ENCODE data around the gene HDAC3.
A peak's percentile ranks its signal among the peaks of the same experiment; 100 is the strongest.

The HDAC3 gene

GRCh38 chr5:141657937-141658545 is 21.4 kb upstream of the HDAC3 start:
- no peak for DNase-seq

DNA sequence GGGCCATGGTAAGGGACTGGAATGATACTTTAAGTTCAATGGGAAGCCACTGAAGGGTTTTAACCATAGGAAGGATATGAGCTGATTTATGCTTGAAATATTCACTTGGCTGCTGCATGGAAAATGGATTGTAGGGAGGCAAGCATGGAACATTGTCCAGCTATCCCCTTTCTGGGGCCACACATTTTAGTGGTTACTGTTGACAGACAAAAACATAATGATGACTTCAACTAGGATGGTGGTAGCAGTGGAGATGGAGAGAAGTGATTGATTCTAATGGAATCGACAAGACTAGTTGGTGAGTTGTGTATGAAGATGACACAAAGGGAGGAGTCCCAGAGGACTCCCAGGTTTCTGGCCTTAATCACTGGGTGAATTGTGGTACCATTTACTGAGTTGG is 20.8 kb upstream of the HDAC3 start:
- no peak for DNase-seq

- no peak for DNase-seq
Observed at GRCh38 chr5:141656396-141656795, 19.7 kb upstream of the HDAC3 start.

- no peak for DNase-seq
Observed at GRCh38 chr5:141655020-141655419, 18.4 kb upstream of the HDAC3 start.

DNA sequence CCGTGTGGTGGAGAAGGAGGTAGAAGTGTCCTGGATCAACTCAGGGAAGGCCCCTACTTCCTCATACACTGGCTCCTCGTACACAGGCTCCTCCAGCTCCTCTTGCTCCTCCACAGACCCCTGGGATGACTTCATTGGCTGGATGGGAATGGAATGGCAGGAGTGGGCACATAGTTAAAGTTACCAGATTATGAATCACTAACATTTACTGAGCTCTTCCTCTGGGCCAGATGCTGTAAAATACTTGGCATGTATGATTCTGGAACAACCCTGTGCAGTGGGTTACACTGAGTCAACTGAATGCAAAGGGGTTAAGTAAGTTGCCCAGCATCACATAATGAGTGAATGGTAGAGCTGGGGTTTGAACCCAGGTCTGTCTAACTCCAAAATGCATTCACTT is 17.6 kb upstream of the HDAC3 start:
- DNase-seq = no peak

- DNase-seq = no peak
Observed at GRCh38 chr5:141651728-141652105, 15.1 kb upstream of the HDAC3 start.

- DNase-seq = peak; percentile 56
Observed at GRCh38 chr5:141650851-141651727, 14.4 kb upstream of the HDAC3 start, which contains the start of gene FCHSD1. FCHSD1 (minus strand) TSS chr5:141651418; CDS start chr5:141651368, 50 bp downstream.

- DNase-seq = no peak
Observed at GRCh38 chr5:141649972-141650371, 13.3 kb upstream of the HDAC3 start.

- no peak for DNase-seq
Observed at GRCh38 chr5:141649056-141649688, 12.5 kb upstream of the HDAC3 start.

DNA sequence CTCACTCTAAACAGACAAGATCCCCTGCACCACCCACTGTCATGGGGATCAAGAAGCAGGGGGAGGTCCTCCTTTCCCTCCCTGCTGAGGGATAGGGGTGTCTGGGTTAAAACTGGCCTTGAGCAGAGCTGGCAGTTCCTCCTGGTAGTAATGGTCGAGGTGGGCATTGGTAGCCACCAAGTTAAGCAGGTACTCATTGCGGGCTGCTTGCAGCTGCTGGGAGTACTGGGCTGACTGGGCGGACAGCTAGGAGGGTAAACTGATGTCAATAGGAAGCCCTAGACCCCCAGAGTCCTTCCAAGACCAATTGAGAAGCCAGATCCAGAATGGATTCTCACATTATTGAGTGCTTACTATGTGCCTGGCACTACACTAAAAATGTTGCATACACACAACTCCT is 11.2 kb upstream of the HDAC3 start:
- no peak for DNase-seq

GRCh38 chr5:141647242-141647641 is 10.6 kb upstream of the HDAC3 start:
- DNase-seq = no peak

DNA sequence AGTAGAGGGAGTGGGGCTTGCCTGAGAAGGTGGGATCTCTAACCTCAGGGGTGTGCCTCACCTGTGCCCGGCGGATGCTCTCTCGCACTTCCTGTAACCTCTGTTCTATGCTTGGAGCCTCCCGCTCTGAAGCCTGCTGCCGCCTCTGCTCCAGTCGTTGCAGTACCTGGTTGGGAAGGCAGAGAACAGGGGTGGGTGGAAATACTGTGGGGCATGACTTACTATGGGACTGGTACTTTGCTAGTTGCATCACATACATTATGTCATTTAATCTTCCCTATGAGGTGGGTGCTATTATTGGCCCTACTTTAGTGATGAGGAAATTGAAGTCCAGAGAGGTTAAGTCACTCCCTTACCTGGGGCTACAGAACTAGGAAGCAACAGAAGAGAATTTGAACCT is 9.4 kb upstream of the HDAC3 start:
- no peak for DNase-seq

GRCh38 chr5:141641634-141642267 is 5.1 kb upstream of the HDAC3 start:
- no peak for DNase-seq

GRCh38 chr5:141640698-141641097 is 4.0 kb upstream of the HDAC3 start:
- no peak for DNase-seq

GRCh38 chr5:141640051-141640415 is 3.4 kb upstream of the HDAC3 start:
- no peak for DNase-seq

DNA sequence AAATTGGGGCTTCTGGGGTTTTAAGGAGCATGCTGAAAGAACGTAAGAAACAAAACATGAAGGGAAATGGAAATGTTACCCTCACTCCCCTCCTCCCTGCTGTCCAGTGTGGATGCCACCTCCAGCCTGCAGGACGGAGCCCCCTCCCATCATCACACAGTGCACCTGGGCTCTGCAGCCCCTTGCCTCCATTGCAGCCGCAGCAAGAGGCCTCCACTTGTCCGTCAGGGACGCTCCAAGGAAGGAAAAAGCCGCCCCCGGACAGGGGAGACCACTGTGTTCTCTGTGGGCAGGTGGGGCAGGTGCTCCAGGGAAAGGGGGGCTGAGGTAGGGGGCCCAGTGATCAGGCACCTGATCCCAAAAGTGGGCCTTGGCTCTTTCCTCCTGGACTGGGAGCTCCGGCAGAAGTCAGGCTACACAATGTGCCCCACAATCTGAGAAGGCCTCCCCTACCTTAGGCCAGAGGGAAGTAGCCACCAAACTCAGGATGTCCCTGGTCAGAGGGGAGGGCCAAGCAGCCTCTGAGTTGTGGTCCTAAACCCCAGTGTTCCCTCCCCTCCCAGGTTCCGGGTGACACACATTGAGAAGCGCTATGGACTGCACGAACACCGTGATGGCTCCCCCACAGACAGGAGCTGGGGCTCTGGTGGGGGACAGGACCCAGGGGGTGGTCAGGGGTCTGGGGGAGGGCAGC is 2.9 kb upstream of the HDAC3 start:
- no peak for DNase-seq

- DNase-seq = no peak
Observed at GRCh38 chr5:141638771-141639170, 2.1 kb upstream of the HDAC3 start.

DNA sequence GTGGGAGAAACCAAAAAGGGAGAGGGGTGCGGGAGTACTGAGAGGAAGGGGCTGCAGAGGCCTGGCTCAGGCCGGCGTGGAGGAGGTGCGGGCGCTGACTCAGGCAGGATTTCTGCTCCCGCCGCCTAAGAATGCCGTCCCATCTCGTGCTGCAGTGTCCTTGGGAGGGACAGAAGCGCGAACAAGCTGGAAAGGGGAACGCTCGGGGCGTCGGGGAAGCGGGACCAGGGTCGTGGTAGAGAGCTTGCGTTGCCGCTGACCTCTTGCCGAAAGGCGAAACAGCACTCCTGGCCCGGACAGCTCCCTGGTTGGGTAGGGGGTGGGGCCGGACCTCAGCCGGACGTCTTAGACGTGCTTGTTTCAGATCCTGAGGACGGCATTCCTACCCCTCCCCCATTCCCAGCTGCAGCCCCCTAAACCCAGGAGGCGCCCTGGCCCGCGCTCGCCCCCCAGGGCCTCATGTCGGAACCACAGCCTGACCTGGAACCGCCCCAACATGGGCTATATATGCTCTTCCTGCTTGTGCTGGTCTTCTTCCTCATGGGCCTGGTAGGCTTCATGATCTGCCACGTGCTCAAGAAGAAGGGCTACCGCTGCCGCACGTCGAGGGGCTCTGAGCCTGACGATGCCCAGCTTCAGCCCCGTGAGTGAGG is 1.2 kb upstream of the HDAC3 start:
- DNase-seq = no peak

DNA sequence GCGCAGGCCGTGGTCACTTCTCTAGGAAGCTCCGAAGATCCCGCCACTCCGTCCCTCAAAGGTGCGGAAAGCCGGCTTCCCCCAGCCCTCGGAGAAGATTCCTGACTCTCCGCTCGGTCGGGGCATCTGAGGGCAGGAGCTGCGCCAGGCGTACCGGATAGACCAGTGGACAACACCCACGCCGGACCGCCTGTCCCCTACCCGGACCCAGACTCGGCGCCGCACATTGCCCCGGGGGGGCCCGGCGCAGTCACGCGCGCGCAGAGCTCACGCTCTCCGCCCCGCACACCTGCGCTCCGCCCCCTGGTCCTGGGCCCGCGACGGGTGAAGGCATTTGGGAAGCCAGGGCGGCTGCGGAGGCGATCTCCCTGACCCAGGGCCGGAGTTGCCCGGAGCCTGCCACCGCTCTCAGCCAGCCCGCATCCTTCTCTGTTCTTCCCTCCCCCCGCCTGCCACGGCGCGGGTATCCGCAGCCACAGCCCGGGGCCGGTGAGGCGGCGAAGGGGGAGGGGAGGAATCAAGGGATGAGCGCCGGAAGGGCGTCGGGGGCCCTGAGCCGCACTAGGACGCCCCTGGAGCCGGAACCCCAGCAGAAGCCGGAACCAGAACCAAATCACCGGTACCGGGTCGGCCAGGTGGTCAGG is 596 bp upstream of the HDAC3 start:
- no peak for DNase-seq

- DNase-seq = no peak
Observed at GRCh38 chr5:141636106-141636412, 590 bp downstream of the HDAC3 start.

DNA sequence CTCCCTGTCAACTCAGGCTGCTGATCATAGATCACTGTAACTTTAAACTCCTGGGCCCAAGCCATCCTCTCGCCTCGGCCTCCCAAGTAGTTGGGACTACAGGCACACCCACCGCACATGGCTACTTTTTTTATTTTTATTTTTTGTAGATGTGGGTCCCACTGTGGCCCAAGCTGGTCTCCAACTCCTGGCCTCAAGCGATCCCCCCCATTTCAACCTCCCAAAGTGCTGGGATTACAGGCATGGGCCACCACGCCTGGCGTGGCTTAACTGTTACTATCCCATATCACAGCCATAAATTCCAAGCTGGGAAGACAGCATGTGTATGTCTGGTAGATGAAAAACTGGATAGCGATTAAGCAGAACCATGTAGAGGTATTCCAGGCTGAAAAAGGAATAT is 1.0 kb downstream of the HDAC3 start:
- DNase-seq = no peak

DNA sequence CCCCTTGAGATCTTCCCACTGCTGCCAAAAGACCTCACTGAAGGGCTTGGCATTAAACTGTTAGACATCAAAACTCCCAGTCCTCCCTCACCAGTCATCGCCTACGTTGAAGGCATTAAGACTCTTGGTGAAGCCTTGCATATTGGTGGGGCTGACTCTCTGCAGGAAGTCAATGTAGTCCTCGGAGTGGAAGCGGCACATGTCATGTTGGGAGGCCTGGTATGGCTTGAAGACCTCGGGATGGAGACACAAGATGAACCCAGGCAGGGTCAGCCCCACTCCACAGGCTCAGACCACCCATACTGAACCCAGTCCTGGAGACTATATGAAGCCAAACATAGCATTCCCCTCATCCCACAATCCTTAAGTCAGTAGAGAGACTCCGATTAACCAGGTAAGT is 1.9 kb downstream of the HDAC3 start:
- no peak for DNase-seq

Data from NCI-H2029 (cell line).